Keratinocyte (primary cell): ENCODE data around the gene SLC9A6.

Experiments used
- CTCF ChIP-seq, 3 experiments: IDR thresholded peaks in 1 of 3; conservative IDR thresholded peaks in 1 of 3; optimal IDR thresholded peaks in 1 of 3; 2 replicates in 2 of 3; 3 replicates in 1 of 3; pipeline versions ENCODE3 to v1.5.1; 2011; ENCODE audit warnings: low read length in 3 of 3, mild to moderate bottlenecking in 3 of 3, moderate library complexity in 2 of 3, control low read depth in 1 of 3, inconsistent platforms in 1 of 3; ENCODE audit not compliant: insufficient read depth in 2 of 3; ENCODE audit errors: extremely low read depth in 1 of 3
- EZH2 ChIP-seq: IDR thresholded peaks from one replicate; pipeline ENCODE4 v1.6.1; 2012; ENCODE audit warnings: inconsistent platforms, mild to moderate bottlenecking, low read length, moderate library complexity

- TF ChIP-seq CTCF (optimal IDR thresholded peaks at IDR 0.05 in 1 of 3, IDR thresholded peaks at IDR 0.05 in 1 of 3, conservative IDR thresholded peaks at IDR 0.05 in 1 of 3; ENCODE audit: extremely low read depth in 1 of 3, insufficient read depth in 2 of 3, low read length in 3 of 3) (no peak), EZH2 (no peak)
These were observed 461 bp upstream of the SLC9A6 start for GRCh38 chrX:135984791-135985156.
